Hippocampal formation (tissue), 2 donors: Measurements from ENCODE around the gene ICAM2.

Experiments
- DNase-seq, 2 donors: peaks; one replicate each; lab custom pipeline; 2025; lab: John Stamatoyannopoulos, UW

Gene ICAM2

GRCh38 chr17:64020056-64020766 lies at the start of gene ICAM2:
ICAM2 (minus strand) TSS chr17:64020633; CDS start chr17:64006691, 13,942 bp downstream.
- DNase-seq: no peak

GRCh38 chr17:64070213-64070612 lies 49.8 kb upstream of the ICAM2 start:
- no peak for DNase-seq

- no peak for DNase-seq
Measured at GRCh38 chr17:64069143-64069542, 48.7 kb upstream of the ICAM2 start.

- no peak for DNase-seq
Measured at GRCh38 chr17:64067657-64068056, 47.2 kb upstream of the ICAM2 start.

- no peak for DNase-seq
Measured at GRCh38 chr17:64066716-64067115, 46.3 kb upstream of the ICAM2 start.

GRCh38 chr17:64065161-64065560 lies 44.7 kb upstream of the ICAM2 start:
- DNase-seq: no peak

- no peak for DNase-seq
Measured at GRCh38 chr17:64064331-64064730, 43.9 kb upstream of the ICAM2 start.

GRCh38 chr17:64063766-64064224 lies 43.4 kb upstream of the ICAM2 start:
- no peak for DNase-seq

GRCh38 chr17:64063088-64063487 lies 42.7 kb upstream of the ICAM2 start:
- DNase-seq: no peak

- no peak for DNase-seq
Measured at GRCh38 chr17:64061178-64061898, 40.9 kb upstream of the ICAM2 start.

- DNase-seq: no peak
Measured at GRCh38 chr17:64060331-64060730, 39.9 kb upstream of the ICAM2 start.

GRCh38 chr17:64059756-64060155 lies 39.3 kb upstream of the ICAM2 start:
- no peak for DNase-seq

- no peak for DNase-seq
Measured at GRCh38 chr17:64058621-64059020, 38.2 kb upstream of the ICAM2 start.

GRCh38 chr17:64057701-64058263 lies 37.3 kb upstream of the ICAM2 start:
- DNase-seq: no peak

- DNase-seq: no peak
Measured at GRCh38 chr17:64056269-64057005, 36.0 kb upstream of the ICAM2 start.

GRCh38 chr17:64055183-64056142 lies 35.0 kb upstream of the ICAM2 start:
- DNase-seq: no peak

- no peak for DNase-seq
Measured at GRCh38 chr17:64054304-64054703, 33.9 kb upstream of the ICAM2 start.

- no peak for DNase-seq
Measured at GRCh38 chr17:64053101-64053500, 32.7 kb upstream of the ICAM2 start.

GRCh38 chr17:64051153-64051552 lies 30.7 kb upstream of the ICAM2 start:
- no peak for DNase-seq

- DNase-seq: no peak
Measured at GRCh38 chr17:64048805-64049204, 28.4 kb upstream of the ICAM2 start.

GRCh38 chr17:64045176-64045575 lies 24.7 kb upstream of the ICAM2 start:
- DNase-seq: no peak
